ENCODE data around the gene LIPF. TPM values are rescaled to one million over a fixed set of nuclear protein-coding genes. Genes with fewer than 3 reads are reported as not detected.

Gene LIPF
- total and polyA plus RNA-seq, 2 of the 4 experiments (the other 2 are of a cell fraction) = not detected

GRCh38 chr10:88624840-88625239 is 39.4 kb upstream of the LIPF start:
- CTCF ChIA-PET = no interaction called here
- intact Hi-C loops (cut with micrococcal nuclease) = no loop called here
- H2AK5ac ChIP-seq (ENCODE audit: low read depth, low read length) = no peak overlapping the region

More at GRCh38 chr10:88624840-88625239, 39.4 kb upstream of the LIPF start:
- no peaks in the 10 kb centered on the region for H3K4me1 ChIP-seq (ENCODE audit: control insufficient read depth, insufficient read depth, low read length)
- H3K36me3 ChIP-seq (ENCODE audit: control insufficient read depth, insufficient read depth, low read length) = no peaks in the 10 kb centered on the region
- no peak for DNase-seq
- H3K4me3 ChIP-seq (ENCODE audit: insufficient read depth, low read depth, low read length) = no peak overlapping the region
- H4K20me1 ChIP-seq (ENCODE audit: insufficient read depth, low read length) = no peaks in the 10 kb centered on the region
- H2BK5ac ChIP-seq (ENCODE audit: low read depth, low read length, poor library complexity, severe bottlenecking) = no peak overlapping the region
- H2AK9ac ChIP-seq (replicated peaks; ENCODE audit: low read depth, low read length, poor library complexity) = no peak overlapping the region
- no peak overlapping the region for H2BK15ac ChIP-seq (ENCODE audit: low read depth, low read length)
- H3K14ac ChIP-seq (replicated peaks; ENCODE audit: low read depth, low read length) = no peak overlapping the region
- H3K18ac ChIP-seq (ENCODE audit: low read depth, low read length) = no peak overlapping the region
- no peak overlapping the region for H3K56ac ChIP-seq (ENCODE audit: extremely low read depth, insufficient read depth, low read length)
- no peak overlapping the region for H2BK120ac ChIP-seq (ENCODE audit: low read depth, low read length)
- H4K5ac ChIP-seq (ENCODE audit: low read depth, low read length) = no peak overlapping the region
- H3K79me1 ChIP-seq (ENCODE audit: low read depth in 1 of 2, low read length in 2 of 2) = no peaks in the 10 kb centered on the region
- no peak overlapping the region for H3K4ac ChIP-seq (ENCODE audit: low read depth, low read length)
- H3K27me3 ChIP-seq (ENCODE audit: control insufficient read depth, insufficient read depth, low read length) = no peaks in the 10 kb centered on the region; the same call in 1 of the 2 replicates
- no peaks in the 10 kb centered on the region for H3K9me1 ChIP-seq (ENCODE audit: insufficient read depth, low read length)
- TF ChIP-seq RAD21 (IDR thresholded peaks at IDR 0.05; ENCODE audit: low read length) = no peak
- TF ChIP-seq POLR2A (IDR thresholded peaks at IDR 0.05; ENCODE audit: low read depth, low read length) = no peak
- TF ChIP-seq NFE2L2 (IDR thresholded peaks at IDR 0.05; ENCODE audit: low read depth, low read length) = no peak
- no peak for TF ChIP-seq BHLHE40 (IDR thresholded peaks at IDR 0.05; ENCODE audit: low read depth, low read length)
- TF ChIP-seq CHD1 (IDR thresholded peaks at IDR 0.05; ENCODE audit: low read depth, low read length) = no peak
- no peak for TF ChIP-seq MAZ (IDR thresholded peaks at IDR 0.05; ENCODE audit: borderline replicate concordance, low read depth, low read length)
- TF ChIP-seq RCOR1 (IDR thresholded peaks at IDR 0.05; ENCODE audit: insufficient replicate concordance, low read length) = no peak
- no peaks in the 10 kb centered on the region for H3K9me3 ChIP-seq (ENCODE audit: control insufficient read depth, insufficient read depth, low read length)
- no peak overlapping the region for H3K27ac ChIP-seq (ENCODE audit: insufficient read depth, low read length)
- H3K23ac ChIP-seq (ENCODE audit: low read depth, low read length) = no peak overlapping the region
- dilution Hi-C loops (cut with HindIII; ENCODE audit: low sequenced_read_pairs, unreplicated experiment) = no loop called here
- no peak overlapping the region for H4K8ac ChIP-seq (ENCODE audit: low read depth in 2 of 2, low read length in 2 of 2)
- in situ Hi-C loops (cut with MboI; ENCODE audit: low sequenced_read_pairs) = no loop called here
- H3K4me2 ChIP-seq (ENCODE audit: low read depth, low read length) = no peak overlapping the region
- no peak for ATAC-seq (ENCODE audit: low read depth)
- BruUV-seq (replicated peaks) = no TSS peak
- no peak overlapping the region for H4K91ac ChIP-seq (ENCODE audit: insufficient read depth, low read depth, low read length)
- no peak overlapping the region for H3K9ac ChIP-seq (ENCODE audit: low read depth, low read length)
- H2BK20ac ChIP-seq (ENCODE audit: low read depth, low read length) = no peak overlapping the region
- POLR2A ChIA-PET (ENCODE audit: unreplicated experiment) = no interaction called here
- H2AFZ ChIP-seq (replicated peaks; ENCODE audit: low read length, poor library complexity) = no peak overlapping the region
